ENCODE data around the gene MGMT. TPM values are rescaled to one million over a fixed set of nuclear protein-coding genes. Genes with fewer than 3 reads are reported as not detected.

Gene MGMT
- total and polyA plus RNA-seq, 9 of the 15 experiments (the other 6 are each of a cell fraction or from before 2014, with no cell fraction given), result 0.03 to 0.29 (median 0.11) TPM; not detected in 4

- Histone ChIP-seq H2AFZ (ENCODE audit: low read depth, low read length) (no peak overlapping the region), H3K27ac (ENCODE audit: extremely low read depth, low read depth, low read length) (no peak overlapping the region), H3K79me2 (ENCODE audit: control insufficient read depth, insufficient read depth, low read length) (no peaks in the 10 kb centered on the region), H3K9me3 (replicated peaks; ENCODE audit: control insufficient read depth, insufficient read depth, low read depth, low read length) (no peaks in the 10 kb centered on the region), H4K20me1 (replicated peaks; ENCODE audit: control insufficient read depth, insufficient read depth, low read length) (no peaks in the 10 kb centered on the region), H3K9ac (ENCODE audit: insufficient read depth in 1 of 2, low read depth in 2 of 2, low read length in 2 of 2) (no peak overlapping the region), H3K4me2 (ENCODE audit: insufficient read depth, low read length) (no peak overlapping the region), H3K4me3 (no peak overlapping the region), H3K9me1 (ENCODE audit: control insufficient read depth, insufficient read depth, low read length) (no peaks in the 10 kb centered on the region), H3K36me3 (ENCODE audit: control insufficient read depth, insufficient read depth, low read length) (no peaks in the 10 kb centered on the region), H3K4me1 (replicated peaks in 1 of 2; ENCODE audit: control insufficient read depth in 2 of 2, insufficient read depth in 2 of 2, low read length in 2 of 2) (no peaks in the 10 kb centered on the region), H3K27me3 (ENCODE audit: control insufficient read depth in 2 of 2, insufficient read depth in 2 of 2, low read length in 2 of 2) (peaks cover 0 to 24% of the 10 kb centered on the region in 2 experiments; a peak in 4 of 5 replicates)
- no TSS peak for BruUV-seq (replicated peaks)
- 0% methylated on average over 8 of the region's 12 CpGs for WGBS (ENCODE audit: insufficient coverage, low coverage, missing lambda C conversion rate)
- in situ Hi-C loops (cut with MboI), result no loop called here
- ChIA-PET CTCF (ENCODE audit: low intra/inter-chr PET ratio) (no interaction called here), POLR2A (no interaction called here)
- no peak for TF ChIP-seq KDM4B (IDR thresholded peaks at IDR 0.05; ENCODE audit: borderline replicate concordance in 2 of 2, low read depth in 1 of 2)
- TF ChIP-seq MITF (IDR thresholded peaks at IDR 0.05), result no peak
- no peak for TF ChIP-seq EZH2 (IDR thresholded peaks at IDR 0.05; ENCODE audit: borderline replicate concordance, low read depth, low read length)
- FAIRE-seq, result no peak
- intact Hi-C loops (cut with micrococcal nuclease), result no loop called here
- no peak for DNase-seq (ENCODE audit: extremely low read depth in 1 of 4, low spot score in 3 of 4)
- ATAC-seq, result no peak
Measured at GRCh38 chr10:129719889-129720590, 253.0 kb downstream of the MGMT start.

GRCh38 chr10:129725011-129725410 is 258.0 kb downstream of the MGMT start:
- DNase-seq (ENCODE audit: extremely low read depth in 1 of 4, low spot score in 3 of 4) (no peak), FAIRE-seq (no peak), ATAC-seq (no peak)
- H3K4me3 ChIP-seq, result no peak overlapping the region
- in situ Hi-C loops (cut with MboI), result no loop called here
- H3K79me2 ChIP-seq (ENCODE audit: control insufficient read depth, insufficient read depth, low read length), result no peaks in the 10 kb centered on the region
- H4K20me1 ChIP-seq (replicated peaks; ENCODE audit: control insufficient read depth, insufficient read depth, low read length), result no peaks in the 10 kb centered on the region
- H3K9ac ChIP-seq (ENCODE audit: insufficient read depth in 1 of 2, low read depth in 2 of 2, low read length in 2 of 2), result no peak overlapping the region
- no peaks in the 10 kb centered on the region for H3K36me3 ChIP-seq (ENCODE audit: control insufficient read depth, insufficient read depth, low read length)
- ChIA-PET POLR2A (no interaction called here), CTCF (ENCODE audit: low intra/inter-chr PET ratio) (no interaction called here)
- H3K9me1 ChIP-seq (ENCODE audit: control insufficient read depth, insufficient read depth, low read length), result no peaks in the 10 kb centered on the region
- no TSS peak for BruUV-seq (replicated peaks)
- H3K27ac ChIP-seq (ENCODE audit: extremely low read depth, low read depth, low read length), result no peak overlapping the region
- no peak overlapping the region for H3K4me2 ChIP-seq (ENCODE audit: insufficient read depth, low read length)
- 0% methylated on average over 7 of the region's 10 CpGs for WGBS (ENCODE audit: insufficient coverage, low coverage, missing lambda C conversion rate)
- H2AFZ ChIP-seq (ENCODE audit: low read depth, low read length), result no peak overlapping the region
- no peaks in the 10 kb centered on the region for H3K9me3 ChIP-seq (replicated peaks; ENCODE audit: control insufficient read depth, insufficient read depth, low read depth, low read length)
- no peaks in the 10 kb centered on the region for H3K4me1 ChIP-seq (replicated peaks in 1 of 2; ENCODE audit: control insufficient read depth in 2 of 2, insufficient read depth in 2 of 2, low read length in 2 of 2)
- peaks cover 0 to 9% of the 10 kb centered on the region in 2 experiments; a peak in 1 of 5 replicates for H3K27me3 ChIP-seq (ENCODE audit: control insufficient read depth in 2 of 2, insufficient read depth in 2 of 2, low read length in 2 of 2)
- intact Hi-C loops (cut with micrococcal nuclease), result no loop called here
- TF ChIP-seq ARHGAP35 (IDR thresholded peaks at IDR 0.05; ENCODE audit: partially characterized antibody), result no peak
- TF ChIP-seq ZNF274 (IDR thresholded peaks at IDR 0.05; ENCODE audit: borderline replicate concordance, low read depth, low read length), result no peak
- TF ChIP-seq ZNF764 (CRISPR knock-in tag; IDR thresholded peaks at IDR 0.05; ENCODE audit: low read depth), result no peak
- TF ChIP-seq RBM15 (IDR thresholded peaks at IDR 0.05; ENCODE audit: insufficient read depth, low read length), result no peak
- TF ChIP-seq ZNF398 (CRISPR knock-in tag; IDR thresholded peaks at IDR 0.05), result no peak
- no peak for TF ChIP-seq ZNF445 (CRISPR knock-in tag; IDR thresholded peaks at IDR 0.05; ENCODE audit: low read depth)
- TF ChIP-seq BCOR (IDR thresholded peaks at IDR 0.05), result no peak

All from K562 (cell line).